ENCODE results near the gene SUMO4. TPM values are rescaled to one million over a fixed set of nuclear protein-coding genes. Genes with fewer than 3 reads are reported as not detected.
A peak's percentile ranks its signal among the peaks of the same experiment; 100 is the strongest.

The SUMO4 gene
- polyA plus RNA-seq, 3 donors = 0.22 to 0.29 (median 0.27) TPM

DNA sequence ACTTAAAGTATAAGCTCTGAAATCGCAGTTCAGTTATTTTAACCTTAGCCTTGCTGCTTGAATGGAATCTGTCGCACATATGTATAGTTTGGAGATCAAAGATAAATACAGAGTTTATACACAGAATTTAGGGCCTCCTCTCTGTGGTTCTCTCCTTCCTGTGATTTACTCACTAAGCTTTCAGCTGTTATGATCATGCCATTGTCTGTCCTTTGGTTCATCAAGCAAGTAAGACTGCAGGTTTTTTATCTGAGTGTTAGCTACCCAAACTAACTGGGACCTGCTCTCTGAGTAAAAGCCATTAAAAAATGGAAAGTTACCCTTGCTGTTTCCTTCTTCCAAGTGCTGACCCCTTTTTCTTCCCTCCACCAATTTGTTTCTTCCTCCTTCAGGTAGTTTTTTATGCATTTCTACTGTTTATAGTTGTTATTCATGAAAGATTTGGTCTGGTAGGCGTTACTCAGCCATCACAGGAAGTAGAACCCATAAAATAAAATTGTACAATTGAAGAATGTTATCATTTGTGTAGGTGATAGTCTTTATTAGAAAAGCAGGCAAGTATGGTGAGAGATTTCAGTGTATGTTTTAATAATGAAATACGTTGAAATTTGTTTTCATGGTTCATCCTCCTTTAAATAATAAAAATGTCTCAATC, 33.7 kb upstream of the SUMO4 start:
- Histone ChIP-seq H4K20me1 (ENCODE audit: insufficient read depth, low read length) (peaks cover 100% of the 10 kb centered on the region), H3K4me3 (replicated peaks in 1 of 3; ENCODE audit: low read depth in 2 of 3, low read length in 3 of 3) (no peak overlapping the region), H3K9me3 (replicated peaks in 1 of 2; ENCODE audit: control insufficient read depth in 1 of 2, insufficient read depth in 1 of 2, low read length in 2 of 2) (no peaks in the 10 kb centered on the region), H3K4me2 (replicated peaks; ENCODE audit: extremely low read depth, low read length, poor library complexity, severe bottlenecking) (no peak overlapping the region), H2AFZ (ENCODE audit: insufficient read depth, low read depth, low read length, poor library complexity, severe bottlenecking) (no peak overlapping the region), H3K27me3 (ENCODE audit: control insufficient read depth in 2 of 2, insufficient read depth in 2 of 2, low read length in 2 of 2) (no peaks in the 10 kb centered on the region), H3K4me1 (ENCODE audit: control insufficient read depth in 1 of 2, insufficient read depth in 2 of 2, low read length in 2 of 2) (no peaks in the 10 kb centered on the region), H3K27ac (ENCODE audit: low read depth in 1 of 2, low read length in 2 of 2) (peak overlapping the region in 1 of 2 donors; percentile 30), H3K36me3 (replicated peaks in 1 of 2; ENCODE audit: control insufficient read depth in 1 of 2, insufficient read depth in 2 of 2, low read length in 2 of 2) (peaks cover 0 to 18% of the 10 kb centered on the region in 2 donors), H3K9ac (ENCODE audit: insufficient read depth, low read length, poor library complexity, severe bottlenecking) (no peak overlapping the region), H3K79me2 (ENCODE audit: insufficient read depth, low read length) (peaks cover 100% of the 10 kb centered on the region)
- no peak overlapping the region for H3K27ac Mint-ChIP-seq
- H3K9me3 Mint-ChIP-seq = peaks cover 0 to 3% (median 0%) of the 10 kb centered on the region in 7 donors
- H3K27me3 Mint-ChIP-seq (ENCODE audit: low read depth in 3 of 3) = no peaks in the 10 kb centered on the region
- peaks cover 14 to 34% of the 10 kb centered on the region in 2 donors for H3K36me3 Mint-ChIP-seq
- no peak overlapping the region for H3K4me3 Mint-ChIP-seq
- peaks cover 30% of the 10 kb centered on the region for H3K4me1 Mint-ChIP-seq
- DNase-seq = no peak
- TF ChIP-seq, protein P1, sequence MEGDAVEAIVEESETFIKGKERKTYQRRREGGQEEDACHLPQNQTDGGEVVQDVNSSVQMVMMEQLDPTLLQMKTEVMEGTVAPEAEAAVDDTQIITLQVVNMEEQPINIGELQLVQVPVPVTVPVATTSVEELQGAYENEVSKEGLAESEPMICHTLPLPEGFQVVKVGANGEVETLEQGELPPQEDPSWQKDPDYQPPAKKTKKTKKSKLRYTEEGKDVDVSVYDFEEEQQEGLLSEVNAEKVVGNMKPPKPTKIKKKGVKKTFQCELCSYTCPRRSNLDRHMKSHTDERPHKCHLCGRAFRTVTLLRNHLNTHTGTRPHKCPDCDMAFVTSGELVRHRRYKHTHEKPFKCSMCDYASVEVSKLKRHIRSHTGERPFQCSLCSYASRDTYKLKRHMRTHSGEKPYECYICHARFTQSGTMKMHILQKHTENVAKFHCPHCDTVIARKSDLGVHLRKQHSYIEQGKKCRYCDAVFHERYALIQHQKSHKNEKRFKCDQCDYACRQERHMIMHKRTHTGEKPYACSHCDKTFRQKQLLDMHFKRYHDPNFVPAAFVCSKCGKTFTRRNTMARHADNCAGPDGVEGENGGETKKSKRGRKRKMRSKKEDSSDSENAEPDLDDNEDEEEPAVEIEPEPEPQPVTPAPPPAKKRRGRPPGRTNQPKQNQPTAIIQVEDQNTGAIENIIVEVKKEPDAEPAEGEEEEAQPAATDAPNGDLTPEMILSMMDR (IDR thresholded peaks at IDR 0.05) = no peak
- WGBS (ENCODE audit: insufficient coverage) = no CpG with 5 or more reads among the region's 4 CpGs
- intact Hi-C loops (cut with micrococcal nuclease) = no loop called here

DNA sequence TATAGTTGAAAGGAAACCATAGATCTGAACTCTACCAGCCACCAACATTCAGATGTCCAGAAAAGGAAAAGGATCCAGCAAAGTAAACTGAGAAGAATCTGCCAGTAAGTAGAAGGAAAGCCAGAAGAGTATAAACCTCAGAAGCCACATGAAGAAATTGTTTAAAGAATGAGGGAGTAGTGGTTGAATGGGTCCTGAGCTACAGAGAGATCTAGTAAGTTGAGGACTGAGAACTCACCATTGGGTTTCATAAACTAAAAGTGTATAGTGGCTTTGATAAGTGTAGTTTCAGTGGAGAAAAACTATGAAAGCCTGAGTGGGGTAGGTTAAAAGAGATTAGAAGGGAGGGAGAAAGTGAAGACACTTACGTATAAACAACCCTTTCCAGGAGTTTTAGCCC, 32.0 kb upstream of the SUMO4 start:
- Histone ChIP-seq H3K4me3 (replicated peaks in 1 of 3; ENCODE audit: low read depth in 2 of 3, low read length in 3 of 3) (no peak overlapping the region), H3K9me3 (replicated peaks in 1 of 2; ENCODE audit: control insufficient read depth in 1 of 2, insufficient read depth in 1 of 2, low read length in 2 of 2) (no peaks in the 10 kb centered on the region), H3K27ac (ENCODE audit: low read depth in 1 of 2, low read length in 2 of 2) (peak overlapping the region in 1 of 2 donors; percentile 53), H3K4me2 (replicated peaks; ENCODE audit: extremely low read depth, low read length, poor library complexity, severe bottlenecking) (no peak overlapping the region), H3K4me1 (ENCODE audit: control insufficient read depth in 1 of 2, insufficient read depth in 2 of 2, low read length in 2 of 2) (peaks cover 0 to 7% of the 10 kb centered on the region in 2 donors), H3K79me2 (ENCODE audit: insufficient read depth, low read length) (peaks cover 93% of the 10 kb centered on the region), H3K36me3 (replicated peaks in 1 of 2; ENCODE audit: control insufficient read depth in 1 of 2, insufficient read depth in 2 of 2, low read length in 2 of 2) (peaks cover 0 to 24% of the 10 kb centered on the region in 2 donors), H3K9ac (ENCODE audit: insufficient read depth, low read length, poor library complexity, severe bottlenecking) (no peak overlapping the region), H3K27me3 (ENCODE audit: control insufficient read depth in 2 of 2, insufficient read depth in 2 of 2, low read length in 2 of 2) (no peaks in the 10 kb centered on the region), H2AFZ (ENCODE audit: insufficient read depth, low read depth, low read length, poor library complexity, severe bottlenecking) (no peak overlapping the region), H4K20me1 (ENCODE audit: insufficient read depth, low read length) (peaks cover 100% of the 10 kb centered on the region)
- Mint-ChIP-seq H3K36me3 (peaks cover 17 to 30% of the 10 kb centered on the region in 2 donors), H3K27me3 (ENCODE audit: low read depth in 3 of 3) (no peaks in the 10 kb centered on the region), H3K27ac (no peak overlapping the region), H3K4me3 (no peak overlapping the region), H3K9me3 (no peaks in the 10 kb centered on the region), H3K4me1 (peaks cover 31% of the 10 kb centered on the region)
- TF ChIP-seq, protein P1 (IDR thresholded peaks at IDR 0.05) = no peak
- WGBS (ENCODE audit: insufficient coverage) = no CpG with 5 or more reads among the region's 1 CpG
- no peak for DNase-seq
- intact Hi-C loops (cut with micrococcal nuclease) = no loop called here

All from CD14-positive monocyte (primary cell).